Endothelial cell (in vitro differentiated cells): ENCODE data around the gene SH3BP1. TPM values are rescaled to one million over a fixed set of nuclear protein-coding genes. Genes with fewer than 3 reads are reported as not detected.

Experiments used
- DNase-seq: peaks from one replicate; pipeline ENCODE4 v3.0.0; 2021; ENCODE audit warnings: low spot score
- H3K27ac Mint-ChIP-seq: one replicate; pipeline ENCODE4 v1.8.0; 2021; ENCODE audit warnings: mixed read lengths, inconsistent platforms; ENCODE audit not compliant: unreplicated experiment
- H3K27me3 Mint-ChIP-seq: one replicate; pipeline ENCODE4 v1.8.0; 2021; ENCODE audit warnings: mild to moderate bottlenecking, moderate library complexity, mixed read lengths, inconsistent platforms; ENCODE audit not compliant: unreplicated experiment
- H3K36me3 Mint-ChIP-seq: one replicate; pipeline ENCODE4 v1.8.0; 2021; ENCODE audit warnings: mild to moderate bottlenecking, low read depth, mixed read lengths, inconsistent platforms; ENCODE audit not compliant: unreplicated experiment
- H3K4me1 Mint-ChIP-seq: one replicate; pipeline ENCODE4 v1.8.0; 2021; ENCODE audit warnings: mild to moderate bottlenecking, mixed read lengths, inconsistent platforms; ENCODE audit not compliant: unreplicated experiment
- H3K4me3 Mint-ChIP-seq: one replicate; pipeline ENCODE4 v1.8.0; 2021; ENCODE audit warnings: mild to moderate bottlenecking, mixed read lengths, inconsistent platforms; ENCODE audit not compliant: unreplicated experiment
- H3K9me3 Mint-ChIP-seq: one replicate; pipeline ENCODE4 v1.8.0; 2021; ENCODE audit warnings: mixed read lengths, inconsistent platforms; ENCODE audit not compliant: unreplicated experiment
- total RNA-seq: library from RNA; stranded (reverse); fragmentation: NEBNext Ultra II Directional; extraction: Animal tissue kit (Norgen Biotek cat#: 25700); gene quantifications from one replicate; pipeline ENCODE4 v1.2.1, GENCODE V29; 2021; ENCODE audit not compliant: unreplicated experiment
- TF ChIP-seq, protein P1 (sequence below): fragments of 200-600 bp; sonication (generic); IDR thresholded peaks from one replicate; pipeline ENCODE4 v1.5.0; 2021; ENCODE audit warnings: antibody characterized with exemption; ENCODE audit not compliant: unreplicated experiment

Gene SH3BP1
- total RNA-seq, 1 donor from 2014 or later, result 11.6 TPM

DNA sequence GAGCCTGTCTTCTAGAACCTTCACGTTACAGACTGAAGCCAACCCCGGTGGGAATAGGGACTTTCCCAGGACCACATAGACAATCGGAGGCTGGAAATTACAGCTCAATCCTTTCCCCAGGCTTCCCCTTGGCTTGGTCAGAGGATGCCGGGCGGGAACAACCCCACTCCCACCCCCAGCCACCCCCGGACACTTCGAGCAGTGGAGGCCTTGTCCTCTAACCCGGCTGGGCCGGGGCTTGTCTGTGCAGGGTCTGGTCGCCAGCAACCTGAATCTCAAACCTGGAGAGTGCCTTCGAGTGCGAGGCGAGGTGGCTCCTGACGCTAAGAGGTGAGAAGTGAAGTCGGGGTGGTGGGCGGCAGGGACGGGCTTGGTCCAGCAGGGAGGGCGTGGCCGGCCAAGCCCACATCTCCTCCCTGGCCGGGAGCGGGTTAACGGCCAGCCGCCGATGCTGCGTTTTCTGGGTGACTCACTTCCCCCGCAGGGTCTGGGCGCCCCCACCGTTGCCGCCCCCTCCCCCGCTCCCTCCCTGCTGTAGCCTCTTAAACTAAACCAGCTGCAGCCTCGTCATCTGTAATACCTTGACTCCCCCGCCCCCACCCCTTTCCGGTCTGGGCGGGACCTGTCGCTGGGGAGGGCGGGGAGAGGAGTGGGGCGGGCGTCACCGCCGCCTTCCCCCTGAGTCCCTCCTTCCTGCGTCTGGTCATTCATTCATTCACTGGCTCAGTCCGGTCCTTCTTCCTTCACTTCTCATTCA, 37.4 kb downstream of the SH3BP1 start:
- TF ChIP-seq, protein P1, sequence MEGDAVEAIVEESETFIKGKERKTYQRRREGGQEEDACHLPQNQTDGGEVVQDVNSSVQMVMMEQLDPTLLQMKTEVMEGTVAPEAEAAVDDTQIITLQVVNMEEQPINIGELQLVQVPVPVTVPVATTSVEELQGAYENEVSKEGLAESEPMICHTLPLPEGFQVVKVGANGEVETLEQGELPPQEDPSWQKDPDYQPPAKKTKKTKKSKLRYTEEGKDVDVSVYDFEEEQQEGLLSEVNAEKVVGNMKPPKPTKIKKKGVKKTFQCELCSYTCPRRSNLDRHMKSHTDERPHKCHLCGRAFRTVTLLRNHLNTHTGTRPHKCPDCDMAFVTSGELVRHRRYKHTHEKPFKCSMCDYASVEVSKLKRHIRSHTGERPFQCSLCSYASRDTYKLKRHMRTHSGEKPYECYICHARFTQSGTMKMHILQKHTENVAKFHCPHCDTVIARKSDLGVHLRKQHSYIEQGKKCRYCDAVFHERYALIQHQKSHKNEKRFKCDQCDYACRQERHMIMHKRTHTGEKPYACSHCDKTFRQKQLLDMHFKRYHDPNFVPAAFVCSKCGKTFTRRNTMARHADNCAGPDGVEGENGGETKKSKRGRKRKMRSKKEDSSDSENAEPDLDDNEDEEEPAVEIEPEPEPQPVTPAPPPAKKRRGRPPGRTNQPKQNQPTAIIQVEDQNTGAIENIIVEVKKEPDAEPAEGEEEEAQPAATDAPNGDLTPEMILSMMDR, result no peak
- peak overlapping the region; percentile 77 for H3K27ac Mint-ChIP-seq
- H3K36me3 Mint-ChIP-seq, result no peaks in the 10 kb centered on the region
- H3K4me3 Mint-ChIP-seq, result peak overlapping the region; percentile 88
- H3K27me3 Mint-ChIP-seq, result peaks cover 4% of the 10 kb centered on the region
- peak; percentile 74 for DNase-seq
- peaks cover 6% of the 10 kb centered on the region for H3K4me1 Mint-ChIP-seq
- no peaks in the 10 kb centered on the region for H3K9me3 Mint-ChIP-seq

DNA sequence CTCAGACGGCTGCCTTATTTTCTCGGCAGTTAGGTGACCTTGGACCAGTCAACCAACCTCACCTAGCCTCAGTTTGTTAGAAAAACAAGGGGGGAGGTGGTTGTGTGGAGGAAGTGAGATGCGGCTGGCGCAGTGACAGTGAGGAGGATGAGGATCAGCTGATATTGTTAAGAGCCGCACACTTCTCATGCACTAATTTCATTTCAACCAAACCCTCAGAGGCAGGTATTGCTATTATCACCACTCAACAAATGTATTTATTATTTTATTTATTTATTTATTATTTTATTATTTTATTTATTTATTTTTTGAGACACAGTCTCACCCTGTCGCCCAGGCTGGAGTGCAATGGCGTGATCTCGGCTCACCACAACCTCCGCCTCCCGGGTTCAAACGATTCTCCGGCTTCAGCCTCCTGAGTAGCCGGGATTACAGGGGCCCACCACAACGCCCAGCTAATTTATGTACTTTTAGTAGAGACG, 38.1 kb downstream of the SH3BP1 start:
- H3K27ac Mint-ChIP-seq, result peak overlapping the region; percentile 77
- DNase-seq, result no peak
- H3K9me3 Mint-ChIP-seq, result no peaks in the 10 kb centered on the region
- H3K27me3 Mint-ChIP-seq, result peaks cover 4% of the 10 kb centered on the region
- no peaks in the 10 kb centered on the region for H3K36me3 Mint-ChIP-seq
- TF ChIP-seq, protein P1, result no peak
- H3K4me3 Mint-ChIP-seq, result peak overlapping the region; percentile 84
- peaks cover 6% of the 10 kb centered on the region for H3K4me1 Mint-ChIP-seq

GRCh38 chr22:37678372-37678771, 38.9 kb downstream of the SH3BP1 start:
- H3K27ac Mint-ChIP-seq, result no peak overlapping the region
- H3K27me3 Mint-ChIP-seq, result peaks cover 4% of the 10 kb centered on the region
- H3K36me3 Mint-ChIP-seq, result no peaks in the 10 kb centered on the region
- TF ChIP-seq, protein P1, result no peak
- H3K4me3 Mint-ChIP-seq, result no peak overlapping the region
- peaks cover 6% of the 10 kb centered on the region for H3K4me1 Mint-ChIP-seq
- no peaks in the 10 kb centered on the region for H3K9me3 Mint-ChIP-seq
- DNase-seq, result no peak

DNA sequence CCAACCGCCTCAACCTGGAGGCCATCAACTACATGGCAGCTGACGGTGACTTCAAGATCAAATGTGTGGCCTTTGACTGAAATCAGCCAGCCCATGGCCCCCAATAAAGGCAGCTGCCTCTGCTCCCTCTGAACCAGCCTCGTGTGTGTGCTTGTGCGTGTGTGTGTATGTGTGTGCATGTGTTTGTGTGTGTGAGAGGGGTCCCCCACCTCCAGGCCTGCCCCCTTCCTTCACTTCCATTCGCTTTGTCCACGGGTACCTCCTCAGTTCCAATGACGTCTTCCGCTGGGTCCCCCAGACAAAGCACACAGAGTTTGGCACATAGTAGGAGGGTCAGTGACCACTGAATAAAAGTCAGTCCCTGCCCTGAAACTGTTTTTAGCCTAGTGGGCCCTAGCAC, 40.2 kb downstream of the SH3BP1 start:
- Mint-ChIP-seq H3K9me3 (no peaks in the 10 kb centered on the region), H3K4me1 (peaks cover 6% of the 10 kb centered on the region), H3K27me3 (peaks cover 2% of the 10 kb centered on the region), H3K4me3 (no peak overlapping the region), H3K27ac (no peak overlapping the region), H3K36me3 (no peaks in the 10 kb centered on the region)
- no peak for DNase-seq
- TF ChIP-seq, protein P1, result no peak

DNA sequence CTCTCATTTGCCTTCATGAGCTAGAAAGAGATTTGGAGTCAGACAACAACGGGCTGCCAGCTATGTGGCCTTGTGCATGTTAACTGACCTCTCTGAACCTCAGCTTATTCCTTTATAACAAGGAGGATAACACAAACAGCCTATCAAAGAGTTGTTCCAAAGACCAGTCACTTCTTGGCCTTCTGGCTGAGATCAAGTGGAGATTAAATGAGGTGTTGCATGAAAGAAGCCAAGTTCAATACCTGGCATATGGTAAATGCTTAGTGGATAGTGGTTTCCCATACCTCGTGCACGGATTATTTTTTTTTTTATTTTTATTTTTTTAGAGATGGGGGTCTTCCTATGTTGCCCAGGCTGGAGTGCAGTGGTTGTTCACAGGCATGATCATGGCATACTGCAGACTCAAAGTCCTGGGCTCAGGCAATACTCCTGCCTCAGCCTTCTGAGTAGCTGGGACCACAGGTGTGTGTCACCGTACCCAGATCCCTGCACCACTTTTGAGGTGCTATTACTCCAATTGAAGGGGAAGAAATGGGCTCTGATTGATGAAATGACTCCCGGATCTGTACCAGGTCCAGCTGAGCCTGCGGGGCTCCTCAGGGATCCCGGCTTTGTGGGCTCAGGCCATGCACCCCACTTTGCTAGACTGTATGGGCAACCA, 40.9 kb downstream of the SH3BP1 start:
- DNase-seq, result no peak
- TF ChIP-seq, protein P1, result no peak
- Mint-ChIP-seq H3K36me3 (no peaks in the 10 kb centered on the region), H3K4me3 (no peak overlapping the region), H3K4me1 (peaks cover 6% of the 10 kb centered on the region), H3K9me3 (no peaks in the 10 kb centered on the region), H3K27ac (no peak overlapping the region), H3K27me3 (peaks cover 2% of the 10 kb centered on the region)
